Putamen (tissue), 1 donor: ENCODE results near the gene PHACTR3.

Source experiments
- DNase-seq: peaks from one replicate; pipeline ENCODE4 v3.0.0-alpha.2; 2016; ENCODE audit warnings: low spot score

PHACTR3 gene

GRCh38 chr20:59620860-59621505 is 16.6 kb downstream of the PHACTR3 start:
- no peak for DNase-seq

GRCh38 chr20:59622496-59622895 is 18.2 kb downstream of the PHACTR3 start:
- DNase-seq = no peak

GRCh38 chr20:59623133-59623532 is 18.8 kb downstream of the PHACTR3 start:
- DNase-seq = no peak

- no peak for DNase-seq
Measured at GRCh38 chr20:59623583-59623982, 19.2 kb downstream of the PHACTR3 start.

GRCh38 chr20:59624401-59624800 is 20.1 kb downstream of the PHACTR3 start:
- DNase-seq = no peak

- DNase-seq = peak; percentile 64
Measured at GRCh38 chr20:59625214-59625922, 21.0 kb downstream of the PHACTR3 start.

- DNase-seq = no peak
Measured at GRCh38 chr20:59627298-59627697, 23.0 kb downstream of the PHACTR3 start.

GRCh38 chr20:59628171-59628570 is 23.8 kb downstream of the PHACTR3 start:
- peak; percentile 97 for DNase-seq

- DNase-seq = no peak
Measured at GRCh38 chr20:59629141-59630045, 25.1 kb downstream of the PHACTR3 start.

GRCh38 chr20:59630526-59630925 is 26.2 kb downstream of the PHACTR3 start:
- no peak for DNase-seq

GRCh38 chr20:59631751-59632540 is 27.6 kb downstream of the PHACTR3 start:
- no peak for DNase-seq

- no peak for DNase-seq
Measured at GRCh38 chr20:59632541-59633113, 28.3 kb downstream of the PHACTR3 start.

- DNase-seq = no peak
Measured at GRCh38 chr20:59633656-59634251, 29.4 kb downstream of the PHACTR3 start.

- DNase-seq = no peak
Measured at GRCh38 chr20:59634435-59635005, 30.2 kb downstream of the PHACTR3 start.

GRCh38 chr20:59636766-59637370 is 32.5 kb downstream of the PHACTR3 start:
- DNase-seq = no peak

- no peak for DNase-seq
Measured at GRCh38 chr20:59640267-59640666, 35.9 kb downstream of the PHACTR3 start.

- peak; percentile 81 for DNase-seq
Measured at GRCh38 chr20:59643615-59644061, 39.3 kb downstream of the PHACTR3 start.

GRCh38 chr20:59644371-59644939 is 40.1 kb downstream of the PHACTR3 start:
- DNase-seq = no peak

GRCh38 chr20:59645271-59645670 is 40.9 kb downstream of the PHACTR3 start:
- DNase-seq = peak; percentile 75

- peak; percentile 79 for DNase-seq
Measured at GRCh38 chr20:59645761-59646171, 41.4 kb downstream of the PHACTR3 start.
